Midbrain (tissue), 1 donor: ENCODE measurements around the gene SPINK13.
"Not testable (repeated sequence)": the region's sequence is repeated elsewhere in the genome, so short reads cannot be mapped to it uniquely, and the experiment has no call there.

Experiments
- DNase-seq: peaks from one replicate; lab custom pipeline; 2025; lab: John Stamatoyannopoulos, UW

Gene SPINK13, protein sequence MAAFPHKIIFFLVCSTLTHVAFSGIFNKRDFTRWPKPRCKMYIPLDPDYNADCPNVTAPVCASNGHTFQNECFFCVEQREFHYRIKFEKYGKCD

DNA sequence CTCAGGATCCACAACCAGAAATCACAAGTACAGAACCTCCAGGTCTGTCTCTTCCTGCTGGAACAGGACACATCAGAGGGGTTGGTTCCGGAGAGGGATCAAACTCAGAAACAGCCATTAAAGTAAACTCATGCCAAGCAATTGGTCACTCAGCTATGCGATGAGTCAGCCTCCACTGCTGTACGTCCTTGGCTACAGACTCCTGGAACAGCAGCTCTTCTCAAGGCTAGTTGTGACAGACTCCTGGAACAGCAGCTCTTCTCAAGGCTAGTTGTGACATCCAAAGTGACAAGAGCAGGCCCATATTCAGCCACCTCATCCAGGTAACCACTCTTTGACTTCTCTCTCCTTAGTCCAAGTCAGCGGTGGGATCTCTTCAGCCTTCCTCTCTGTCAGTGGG, at the start of gene SPINK13:
Gene SPINK13 (plus strand): TSS at position 229 of the 400 bp plus-strand sequence. CDS start 1,279 bp downstream, outside the sequence.
- DNase-seq: no peak

DNA sequence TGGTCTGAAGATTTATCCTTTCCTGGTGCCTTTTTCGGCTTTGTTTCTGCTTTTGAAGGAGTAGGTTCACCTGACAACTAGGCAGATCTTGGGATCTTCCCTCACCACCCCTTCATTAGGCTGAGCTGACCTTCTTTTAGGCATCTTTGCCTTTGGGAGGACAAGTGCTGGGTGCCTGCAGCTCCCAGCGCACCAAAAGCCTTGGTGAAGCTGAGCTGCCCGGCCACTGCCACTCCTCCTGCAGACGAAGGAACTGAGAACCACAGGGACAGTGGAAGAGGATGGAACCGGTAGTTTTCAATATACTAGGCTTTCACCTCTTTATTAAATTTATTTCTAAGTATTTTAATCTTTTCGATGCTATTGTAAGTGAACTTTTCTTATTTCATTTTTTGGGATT, 47.1 kb upstream of the SPINK13 start:
- DNase-seq: no peak

DNA sequence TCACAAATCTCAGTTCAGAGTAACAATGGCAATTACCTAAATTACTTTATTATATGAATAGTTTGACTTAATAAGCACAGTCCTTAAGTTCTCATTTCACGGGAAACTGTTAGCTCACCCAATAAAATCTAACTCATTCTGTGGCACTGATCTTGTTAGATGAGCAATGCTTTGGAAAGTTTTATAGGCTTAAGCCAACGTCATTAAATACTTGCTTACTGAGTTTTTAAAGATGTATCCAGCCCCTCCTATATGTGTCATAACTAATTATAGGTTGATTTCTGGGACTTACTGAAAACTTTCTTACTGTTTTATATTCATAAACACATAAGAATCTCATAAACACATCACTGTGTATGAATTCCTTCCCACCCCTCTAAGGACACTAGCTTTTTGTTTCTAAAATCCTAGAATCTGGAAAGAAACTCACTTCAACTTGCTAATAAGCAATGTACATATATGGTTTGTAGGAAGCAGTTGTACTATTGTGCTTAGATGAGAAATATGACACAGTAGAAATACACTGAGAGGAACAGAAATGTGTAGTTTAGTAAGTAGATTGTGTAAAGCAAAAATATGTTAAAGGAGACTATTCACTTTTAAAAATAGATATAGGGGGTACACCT, 44.4 kb upstream of the SPINK13 start:
- DNase-seq: no peak

DNA sequence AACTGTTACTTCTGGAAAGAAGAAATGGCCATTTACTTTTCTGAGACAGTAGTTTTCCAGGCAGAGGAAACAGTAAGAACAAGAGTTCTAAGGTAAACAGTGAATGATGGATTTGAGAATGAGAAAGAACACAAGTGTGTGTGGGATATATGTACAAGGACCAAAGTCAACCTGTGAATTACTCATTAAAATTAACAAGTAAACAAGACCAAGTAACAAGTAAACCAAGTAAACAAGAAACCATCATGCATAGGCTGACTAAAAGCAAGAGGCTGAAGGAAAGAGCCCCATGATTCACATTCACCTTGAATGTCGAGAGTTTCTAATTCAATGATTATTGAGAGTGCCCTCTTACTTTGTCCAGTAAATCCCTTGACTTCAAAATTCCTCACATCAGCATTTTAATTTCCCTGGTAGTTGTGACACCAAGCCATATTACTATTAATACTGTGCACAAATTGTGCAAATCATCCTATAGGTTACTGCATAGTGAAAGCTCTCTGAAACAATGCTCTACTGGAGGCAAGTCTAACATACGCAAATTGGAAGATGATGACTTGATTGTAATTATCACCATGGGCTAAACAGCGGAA, 40.1 kb upstream of the SPINK13 start:
- DNase-seq: no peak

DNA sequence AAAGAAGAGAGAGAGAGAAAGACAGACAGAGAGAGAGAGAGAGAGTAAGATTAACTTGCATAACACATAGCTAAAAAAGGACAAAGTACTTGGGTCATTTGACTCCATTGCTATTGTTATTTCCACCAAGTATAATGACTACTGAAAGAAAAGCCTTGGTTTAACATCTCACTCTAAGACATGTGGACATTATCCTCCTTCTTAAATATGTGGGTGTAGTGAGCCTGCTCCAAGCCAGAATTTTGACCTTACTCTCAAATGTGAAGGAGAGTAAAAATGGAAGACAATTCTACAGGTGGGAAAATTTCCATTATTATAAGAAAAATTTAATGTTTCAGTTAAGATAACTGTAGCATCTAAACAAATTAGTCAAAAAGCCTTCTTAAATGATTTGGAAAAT, 38.8 kb upstream of the SPINK13 start:
- no peak for DNase-seq

DNA sequence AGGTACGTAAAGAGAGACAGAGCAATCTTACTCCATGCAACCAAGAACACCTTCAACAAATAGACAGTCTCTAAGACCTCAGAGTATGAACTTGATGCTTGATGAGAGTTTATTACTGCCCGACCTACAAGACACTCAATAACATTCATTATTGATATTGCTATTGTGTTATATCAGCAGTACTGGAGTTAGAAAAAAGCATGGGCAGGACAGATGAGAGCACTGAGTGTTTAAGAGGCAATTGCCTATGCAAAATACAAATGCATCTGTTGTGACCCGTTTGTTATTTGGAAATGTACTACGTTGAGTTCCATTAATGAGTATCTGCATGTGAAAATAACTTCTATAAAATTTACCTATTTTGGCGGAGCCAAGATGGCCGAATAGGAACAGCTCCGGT, 38.4 kb upstream of the SPINK13 start:
- no peak for DNase-seq

DNA sequence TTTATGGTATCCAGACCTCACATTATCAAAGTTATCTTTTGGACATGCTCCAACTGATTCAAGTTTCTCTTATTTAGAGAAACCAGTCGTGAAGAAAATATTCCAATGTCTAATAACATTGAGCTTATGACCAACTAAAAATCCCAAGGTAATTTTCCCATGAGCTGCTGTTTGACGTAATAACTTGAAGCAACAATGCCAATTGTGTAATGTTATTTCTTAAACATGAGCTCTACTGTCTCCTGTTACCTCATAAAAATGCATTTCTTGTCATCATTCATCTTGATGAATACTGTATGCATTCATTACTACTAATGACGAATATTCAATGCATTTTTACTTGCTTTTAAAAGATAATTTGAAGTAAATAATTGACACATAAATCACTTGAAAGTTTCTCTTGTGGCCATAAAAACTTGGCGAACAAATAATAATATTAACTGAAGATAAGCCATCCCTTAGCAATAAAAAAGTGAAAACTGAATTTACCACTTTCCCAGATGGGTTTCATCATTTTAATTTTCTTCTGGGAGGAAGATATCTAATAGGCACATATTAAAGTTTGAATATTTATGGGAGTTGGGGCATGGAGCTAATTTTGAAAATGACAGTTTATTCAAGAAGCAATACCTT, 30.7 kb upstream of the SPINK13 start:
- DNase-seq: no peak

DNA sequence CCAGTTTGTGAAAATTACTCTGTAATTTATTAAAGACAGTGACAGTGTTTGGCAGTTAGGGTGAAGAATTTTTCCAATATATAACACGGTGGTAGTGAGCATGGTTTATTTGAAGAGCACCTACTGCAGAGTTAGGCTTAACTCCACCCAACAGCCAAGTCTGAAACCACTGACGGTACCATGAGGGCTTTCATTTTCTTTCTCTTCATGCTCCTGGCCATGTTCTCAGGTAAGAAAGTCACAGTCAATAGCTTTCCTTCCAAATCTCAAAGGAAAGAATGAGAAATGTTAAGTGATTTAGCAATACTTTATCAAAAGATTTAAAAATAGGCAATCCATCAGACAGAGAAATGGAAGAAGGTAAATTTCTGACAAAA, 30.2 kb upstream of the SPINK13 start, which contains the start of gene MARCOL:
Gene MARCOL (plus strand): TSS at position 108 of the 377 bp plus-strand sequence. CDS start 73 bp downstream, at position 181.
- no peak for DNase-seq

DNA sequence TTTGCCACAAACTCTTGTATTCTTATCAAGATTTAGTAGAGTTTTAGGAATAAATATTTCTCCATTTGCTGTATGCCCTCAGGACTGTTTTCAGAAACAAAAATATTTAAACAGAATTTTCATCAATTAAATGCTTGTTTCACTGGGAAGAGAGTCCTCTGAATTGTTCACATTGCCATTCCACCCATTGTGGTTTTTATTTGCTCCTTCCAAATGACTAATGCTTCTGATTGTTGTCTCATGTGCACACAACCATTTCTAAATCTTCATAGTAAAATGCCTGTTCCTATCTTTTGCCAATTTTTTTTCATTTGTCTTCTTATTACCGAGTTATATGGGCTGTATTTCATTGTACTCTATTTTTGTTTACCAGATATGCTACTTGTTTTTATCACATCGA, 19.7 kb upstream of the SPINK13 start:
- no peak for DNase-seq

DNA sequence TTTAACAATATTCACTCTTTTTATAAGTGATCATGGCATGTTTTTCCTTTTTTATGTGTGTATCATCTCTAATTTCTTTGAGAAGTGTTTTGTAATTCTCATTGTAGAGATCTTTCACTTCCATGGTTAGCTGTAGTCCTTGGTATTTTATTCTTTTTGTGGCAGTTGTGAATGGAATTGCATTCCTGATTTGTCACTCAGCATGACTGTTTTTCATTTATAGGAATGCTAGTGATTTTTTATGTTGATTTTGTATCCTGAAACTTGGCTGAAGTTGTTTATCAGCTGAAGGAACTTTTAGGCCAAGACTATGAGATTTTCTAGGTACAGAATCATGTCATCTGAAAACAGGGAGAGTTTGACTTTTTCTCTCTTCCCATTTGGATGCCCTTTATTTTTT, 13.1 kb upstream of the SPINK13 start:
- DNase-seq: no peak

DNA sequence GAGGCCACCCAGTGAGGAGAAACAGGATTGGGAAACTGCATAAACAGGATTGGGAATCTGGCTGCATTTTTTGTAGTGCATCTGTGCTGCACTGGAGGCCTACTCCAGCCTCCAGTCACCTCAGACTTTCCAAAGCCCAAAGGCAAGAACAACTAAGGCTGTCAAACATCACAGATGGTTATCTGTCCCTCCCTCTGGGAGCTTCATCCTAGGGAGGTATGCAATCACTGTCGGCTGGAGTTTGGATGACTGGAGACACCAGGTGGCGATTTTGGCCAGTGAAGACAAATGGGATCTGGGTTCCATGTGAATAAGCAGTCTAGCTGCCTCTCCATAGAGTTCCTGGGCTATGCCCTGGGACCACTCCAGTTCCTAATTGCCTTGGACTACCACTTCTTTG, 9.3 kb upstream of the SPINK13 start:
- DNase-seq: no peak

DNA sequence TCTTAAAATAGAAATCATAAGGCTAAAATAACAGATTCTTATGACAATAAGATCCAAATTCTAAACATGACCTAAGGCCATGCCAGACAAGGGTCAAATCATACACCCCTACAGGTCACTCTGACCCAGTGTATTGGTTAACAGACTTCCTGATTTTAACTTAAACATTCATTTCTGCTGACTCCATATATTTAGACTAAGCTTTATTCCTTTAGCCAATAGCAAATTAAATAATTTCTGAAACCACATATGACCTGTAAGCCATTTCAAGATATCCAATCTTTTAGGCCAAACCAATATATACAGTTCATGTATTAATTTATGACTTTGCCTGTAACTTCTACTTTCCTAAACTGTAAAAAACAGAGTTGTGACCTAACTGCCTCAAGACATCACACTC, 7.4 kb upstream of the SPINK13 start:
- no peak for DNase-seq

DNA sequence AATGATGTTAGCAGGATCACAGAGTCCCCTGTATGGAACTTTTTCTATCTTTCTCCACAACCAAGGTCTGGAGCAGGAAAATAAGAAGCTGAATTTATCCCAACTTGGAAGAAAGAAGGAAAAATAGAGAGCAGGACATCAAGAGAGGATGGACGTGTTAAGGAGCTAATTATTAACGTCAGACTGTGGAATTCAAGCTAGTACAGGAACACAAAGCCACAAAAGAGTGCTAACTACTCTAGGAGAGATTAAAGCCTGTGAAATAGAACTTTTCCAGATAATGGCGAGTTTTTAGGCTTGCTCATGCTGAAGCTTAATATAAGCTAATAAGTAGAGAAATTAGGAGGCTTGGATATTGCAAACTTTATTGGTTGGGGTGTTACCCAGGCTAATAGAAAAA, 632 bp upstream of the SPINK13 start:
- no peak for DNase-seq

DNA sequence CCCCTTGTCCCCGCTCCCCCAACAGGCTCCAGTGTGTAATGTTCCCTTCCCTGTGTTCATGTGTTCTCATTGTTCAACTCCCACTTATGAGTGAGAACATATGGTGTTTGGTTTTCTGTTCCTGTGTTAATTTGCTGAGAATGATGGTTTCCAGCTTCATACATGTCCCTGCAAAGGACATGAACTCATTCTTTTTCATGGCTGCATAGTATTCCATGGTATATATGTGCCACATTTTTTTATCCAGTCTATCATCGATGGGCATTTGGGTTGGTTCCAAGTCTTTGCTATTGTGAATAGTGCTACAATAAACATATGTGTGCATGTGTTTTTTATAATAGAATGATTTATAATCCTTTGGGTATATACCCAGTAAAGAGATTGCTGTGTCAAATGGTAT, 6.5 kb downstream of the SPINK13 start:
- DNase-seq: not testable (repeated sequence)

DNA sequence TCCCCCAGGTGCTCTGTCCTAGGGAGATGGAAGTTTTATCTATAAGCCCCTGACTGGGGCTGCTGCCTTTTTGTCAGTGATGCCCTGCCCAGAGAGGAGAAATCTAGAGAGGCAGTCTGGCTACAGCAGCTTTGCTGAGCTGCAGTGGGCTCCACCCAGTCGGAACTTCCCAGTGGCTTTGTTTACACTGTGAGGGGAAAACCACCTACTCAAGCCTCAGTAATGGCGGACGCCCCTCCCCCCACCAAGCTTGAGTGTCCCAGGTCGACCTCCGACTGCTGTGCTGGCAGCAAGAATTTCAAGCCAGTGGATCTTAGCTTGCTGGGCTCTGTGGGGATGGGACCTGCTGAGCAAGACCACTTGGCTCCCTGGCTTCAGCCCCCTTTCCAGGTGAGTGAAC, 12.3 kb downstream of the SPINK13 start:
- DNase-seq: not testable (repeated sequence)

DNA sequence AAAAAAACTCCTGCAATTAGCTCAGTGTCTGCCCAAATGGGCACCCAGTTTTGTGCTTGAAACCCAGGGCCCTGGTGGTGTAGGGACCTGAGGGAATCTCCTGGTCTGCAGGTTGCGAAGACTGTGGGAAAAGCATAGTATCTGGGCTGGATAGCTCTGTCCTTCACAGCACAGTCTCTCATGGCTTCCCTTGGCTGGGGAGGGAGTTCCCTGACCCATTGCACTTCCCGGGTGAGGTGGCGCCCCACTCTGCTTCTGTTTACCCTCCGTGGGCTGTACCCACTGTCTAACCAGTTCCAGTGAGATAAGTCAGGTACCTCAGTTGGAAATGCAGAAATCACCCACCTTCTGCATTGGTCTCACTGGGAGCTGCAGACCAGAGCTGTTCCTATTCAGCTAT, 12.7 kb downstream of the SPINK13 start:
- DNase-seq: not testable (repeated sequence)

DNA sequence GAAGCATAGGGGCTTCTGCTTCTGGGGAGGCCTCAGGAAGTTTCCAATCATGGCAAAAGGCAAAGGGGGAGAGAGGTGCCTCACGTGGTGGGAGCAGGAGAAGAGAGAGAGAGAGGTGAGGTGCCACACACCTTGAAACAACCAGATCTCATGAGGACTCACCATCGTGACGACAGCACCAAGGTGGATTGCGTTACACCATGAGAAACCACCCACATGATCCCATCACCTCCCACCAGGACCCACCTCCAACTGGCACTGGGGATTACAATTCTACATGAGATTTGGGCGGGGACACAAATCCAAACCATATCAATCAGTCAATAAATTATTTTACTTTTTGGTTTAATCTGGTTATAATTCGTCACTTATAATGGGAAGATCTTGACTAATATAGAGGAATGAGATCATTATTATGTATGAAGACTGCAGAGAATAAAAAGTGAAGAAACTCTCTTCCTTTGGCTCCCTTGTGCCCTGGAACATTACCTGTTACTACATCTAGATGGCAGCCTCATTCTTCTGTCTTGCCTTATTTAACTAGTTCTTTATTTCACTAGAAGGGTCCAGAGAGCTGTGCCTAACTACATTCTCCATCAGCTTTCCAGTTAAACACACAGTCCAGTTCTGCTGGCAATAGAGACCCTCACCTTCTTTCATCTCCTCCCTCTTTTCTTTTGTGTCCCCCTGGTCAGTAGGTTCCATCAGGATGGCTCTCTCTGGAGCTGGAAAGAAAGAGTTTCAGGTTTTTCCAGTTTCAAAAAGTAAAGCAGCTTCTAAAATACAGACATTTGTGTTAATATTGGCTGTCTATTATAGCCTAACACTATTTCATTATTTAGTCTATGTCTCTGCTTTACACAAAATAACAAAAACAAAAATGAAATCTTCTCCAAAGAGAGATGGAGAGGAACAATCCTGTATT, 21.9 kb downstream of the SPINK13 start:
- peak; percentile 9 for DNase-seq

DNA sequence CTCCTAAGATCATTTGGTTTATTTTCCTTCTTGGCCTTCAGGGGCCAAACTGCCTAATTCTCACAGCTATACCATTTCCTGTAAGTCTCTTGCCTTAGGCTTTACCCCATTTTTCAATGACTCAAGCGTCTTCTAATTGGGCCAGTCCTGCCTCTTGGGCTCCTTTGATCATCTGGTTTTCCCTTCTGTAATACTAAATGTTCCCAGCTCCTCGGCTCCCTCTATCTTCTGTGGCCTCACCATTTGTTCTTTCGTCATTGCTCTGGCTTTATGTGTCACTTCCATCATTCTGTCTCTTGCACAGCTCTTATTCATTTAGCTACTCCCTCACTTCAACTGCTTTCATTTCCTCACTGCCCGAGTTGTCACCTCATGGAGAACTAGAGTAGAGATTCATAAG, 29.1 kb downstream of the SPINK13 start:
- no peak for DNase-seq

DNA sequence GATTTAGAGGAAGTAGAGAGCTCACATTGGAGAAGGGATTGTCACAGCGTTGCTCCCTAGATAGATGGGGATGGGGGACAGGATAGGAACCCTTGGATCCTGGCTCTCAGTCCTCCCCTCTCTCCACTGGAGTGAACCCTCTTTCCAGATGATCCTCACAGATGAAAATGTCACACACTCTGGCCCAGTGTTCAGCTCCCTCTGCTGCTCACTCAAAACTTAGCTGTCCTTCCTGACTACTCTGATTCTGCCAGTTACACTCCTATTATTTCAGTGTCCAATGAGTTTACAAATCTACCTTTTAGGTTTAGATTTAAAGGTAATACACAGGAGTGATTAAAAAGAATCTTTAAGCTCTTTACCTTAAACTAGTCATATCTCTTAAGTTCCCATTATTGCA, 37.9 kb downstream of the SPINK13 start:
- DNase-seq: no peak

DNA sequence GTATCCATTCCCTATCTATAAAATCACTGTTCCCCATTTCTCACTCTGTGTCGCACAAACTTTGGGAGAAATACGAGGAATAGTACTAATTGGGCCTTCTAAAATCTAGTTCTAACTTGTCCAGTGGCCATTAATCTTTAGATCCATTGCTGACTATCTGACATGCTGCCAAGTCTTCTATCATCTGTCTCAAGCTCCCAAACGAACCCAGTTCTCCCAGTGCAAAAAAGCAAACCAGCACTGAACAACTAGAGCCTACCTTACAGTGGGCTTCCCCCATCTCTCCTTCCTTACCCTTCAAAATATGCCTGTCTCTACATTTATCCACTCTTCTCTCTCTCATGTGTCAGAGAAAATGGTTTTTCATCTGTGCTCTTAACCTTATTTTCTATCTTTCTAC, 40.4 kb downstream of the SPINK13 start:
- DNase-seq: no peak

DNA sequence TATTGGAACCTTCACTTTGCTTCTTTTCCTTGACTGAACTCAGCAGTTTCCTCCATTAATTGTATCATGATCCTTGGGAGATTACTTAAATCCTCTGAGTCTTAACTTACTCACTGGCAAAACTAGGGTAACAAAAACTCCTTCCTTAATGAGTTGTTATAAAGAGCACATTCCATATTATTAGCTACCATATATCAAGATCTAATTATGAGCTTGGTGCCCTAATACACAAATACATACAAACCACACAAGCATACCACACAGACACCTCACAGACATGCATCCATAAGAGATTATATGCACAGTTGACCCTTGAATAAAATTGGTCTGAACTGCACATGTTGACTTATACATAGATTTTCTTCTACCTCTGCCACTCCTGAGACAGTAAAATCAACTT, 41.2 kb downstream of the SPINK13 start:
- DNase-seq: no peak

DNA sequence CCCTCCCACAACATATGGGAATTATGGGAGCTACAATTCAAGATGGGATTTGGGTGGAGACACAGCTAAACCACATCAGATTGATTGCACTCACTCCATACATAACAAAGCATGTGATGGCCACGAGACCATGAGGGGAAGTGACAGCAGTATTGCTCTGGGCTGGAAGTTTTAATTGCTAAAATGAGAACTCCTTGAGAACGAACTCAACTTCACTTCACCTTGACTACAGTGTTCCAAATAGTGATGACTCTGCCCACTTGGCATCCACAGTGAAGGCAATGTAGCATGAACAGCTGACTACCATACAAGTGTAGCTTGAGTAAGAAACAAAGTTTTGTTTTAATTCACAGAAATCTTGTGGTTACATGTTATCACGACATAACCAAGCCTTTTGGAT, 42.9 kb downstream of the SPINK13 start:
- no peak for DNase-seq
